GM23248 (cell line): ENCODE results near the gene DEDD2. TPM values are rescaled to one million over a fixed set of nuclear protein-coding genes. Genes with fewer than 3 reads are reported as not detected.

ENCODE experiments used
- DNase-seq: peaks from one replicate; pipeline ENCODE4 v3.0.0-alpha.2; 2015
- H2AFZ ChIP-seq: fragments of 200-600 bp; sonication (generic); 2 replicates; pipeline ENCODE4 v1.6.1; 2016; ENCODE audit warnings: antibody characterized with exemption
- H3F3A ChIP-seq: fragments of 200-600 bp; sonication (generic); 2 replicates; pipeline ENCODE4 v1.6.1; 2016; ENCODE audit warnings: mild to moderate bottlenecking, antibody characterized with exemption, mixed run types; ENCODE audit not compliant: insufficient read depth
- H3K27ac ChIP-seq: fragments of 200-600 bp; sonication (generic); 2 replicates; pipeline ENCODE4 v1.5.1; 2016; ENCODE audit warnings: mild to moderate bottlenecking
- H3K27me3 ChIP-seq: fragments of 200-600 bp; sonication (generic); replicated peaks from 2 replicates; pipeline ENCODE4 v1.6.1; 2016; ENCODE audit warnings: mild to moderate bottlenecking; ENCODE audit not compliant: insufficient read depth
- H3K36me3 ChIP-seq: fragments of 200-600 bp; sonication (generic); 2 replicates; pipeline ENCODE4 v1.6.1; 2016; ENCODE audit warnings: low read depth, mild to moderate bottlenecking
- H3K4me1 ChIP-seq: fragments of 200-600 bp; sonication (generic); 2 replicates; pipeline ENCODE4 v1.6.1; 2016; ENCODE audit warnings: mild to moderate bottlenecking; ENCODE audit not compliant: insufficient read depth
- H3K4me2 ChIP-seq: fragments of 200-600 bp; sonication (generic); one replicate; pipeline ENCODE4 v1.6.1; 2016; ENCODE audit warnings: mild to moderate bottlenecking; ENCODE audit not compliant: unreplicated experiment
- H3K4me3 ChIP-seq: fragments of 200-600 bp; sonication (generic); 2 replicates; pipeline ENCODE4 v1.5.1; 2016; ENCODE audit warnings: mild to moderate bottlenecking
- H3K79me2 ChIP-seq: fragments of 200-600 bp; sonication (generic); 2 replicates; pipeline ENCODE4 v1.6.1; 2016; ENCODE audit warnings: mild to moderate bottlenecking; ENCODE audit not compliant: insufficient read depth
- H3K9ac ChIP-seq: fragments of 200-600 bp; sonication (generic); 2 replicates; pipeline ENCODE4 v1.6.1; 2016; ENCODE audit warnings: mild to moderate bottlenecking
- H3K9me2 ChIP-seq: fragments of 200-600 bp; sonication (generic); 2 replicates; pipeline ENCODE4 v1.6.1; 2016; ENCODE audit warnings: mixed run types, mild to moderate bottlenecking, moderate library complexity; ENCODE audit not compliant: insufficient read depth
- H3K9me3 ChIP-seq: fragments of 200-600 bp; sonication (generic); one replicate; pipeline ENCODE4 v1.6.1; 2017; ENCODE audit warnings: low read depth
- H4K20me1 ChIP-seq: fragments of 200-600 bp; sonication (generic); 2 replicates; pipeline ENCODE4 v1.6.0; 2016; ENCODE audit not compliant: insufficient read depth
- EZH2 ChIP-seq: fragments of 200-600 bp; sonication (generic); IDR thresholded peaks from 2 replicates; pipeline ENCODE4 v1.6.1; 2018; ENCODE audit warnings: antibody characterized with exemption, mild to moderate bottlenecking; ENCODE audit not compliant: insufficient read depth, poor library complexity, severe bottlenecking
- EZH2phosphoT487 ChIP-seq: fragments of 200-600 bp; sonication (generic); IDR thresholded peaks from 2 replicates; pipeline ENCODE4 v1.6.1; 2018; ENCODE audit warnings: antibody characterized with exemption, moderate library complexity, mild to moderate bottlenecking, low read depth; ENCODE audit not compliant: insufficient read depth
- WGBS, 2 experiments: methylation state at CpG; one replicate each; pipeline ENCODE4 v1.1.6; 2015 to 2017; ENCODE audit warnings: low lambda C conversion rate in 2 of 2, low coverage in 1 of 2; ENCODE audit errors: missing lambda C conversion rate in 2 of 2; 5-methylcytosine and 5-hydroxymethylcytosine counted together
- in situ Hi-C: fragments of 300-500 bp; cut with MboI; formaldehyde crosslinking; loops from 2 replicates; pipeline ENCODE4 v1.15.0; 2020
- polyA plus RNA-seq: library from polyadenylated mRNA; unstranded; fragments of >200 nt; fragmentation: Nextera tagmentation; extraction: Ambion mirVana; gene quantifications from 2 replicates; pipeline ENCODE4 v1.2.1, GENCODE V29; 2016
- total RNA-seq: library from RNA; depleted of rRNA; stranded (reverse); fragments of >200 nt; shearing (Covaris generic); gene quantifications from 2 replicates; pipeline ENCODE4 v1.2.3, GENCODE V29; 2014

Gene DEDD2
- total and polyA plus RNA-seq, 2 experiments from 2014 or later, result 21.1 to 27.8 TPM

DNA sequence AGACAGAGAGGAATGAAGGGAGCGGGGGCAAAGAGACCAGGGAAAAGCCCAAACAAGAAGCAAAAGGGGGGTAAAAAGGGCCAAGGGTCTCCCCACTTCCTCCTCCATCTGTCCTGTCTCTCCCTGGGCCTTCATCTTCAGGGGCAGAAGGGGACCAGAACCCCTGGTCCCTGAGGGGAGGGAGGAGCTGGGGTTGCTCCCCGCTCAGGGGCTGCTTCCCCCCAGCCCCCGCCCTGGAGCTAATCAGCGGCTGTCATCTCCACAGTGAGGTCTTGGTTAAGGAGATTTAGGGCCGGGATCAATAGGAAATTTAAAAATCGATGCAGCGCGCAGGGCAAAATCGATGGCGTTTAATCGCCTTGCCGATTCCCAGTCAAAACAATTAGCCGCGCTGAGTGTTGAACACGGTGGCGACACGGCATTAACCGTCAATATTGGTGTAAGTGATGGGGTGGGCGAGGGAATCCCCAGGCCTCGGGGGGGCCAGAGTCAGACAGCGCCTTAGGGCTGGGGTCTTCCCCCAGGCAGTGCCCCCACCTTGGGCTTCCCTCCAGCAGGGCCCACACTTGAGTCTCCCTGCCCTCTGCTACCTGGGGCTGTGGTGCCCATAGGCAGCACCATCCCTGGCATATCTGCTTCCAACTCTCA lies 55.7 kb downstream of the DEDD2 start:
- Histone ChIP-seq H3K4me2 (no peak overlapping the region), H3F3A (no peaks in the 10 kb centered on the region), H3K4me3 (no peak overlapping the region), H3K9me2 (no peaks in the 10 kb centered on the region), H3K79me2 (no peaks in the 10 kb centered on the region), H3K27me3 (peaks cover 42% of the 10 kb centered on the region), H3K27ac (no peak overlapping the region), H3K4me1 (no peaks in the 10 kb centered on the region), H4K20me1 (no peaks in the 10 kb centered on the region), H3K36me3 (no peaks in the 10 kb centered on the region), H2AFZ (no peak overlapping the region), H3K9me3 (no peaks in the 10 kb centered on the region), H3K9ac (no peak overlapping the region)
- no peak for DNase-seq
- 70 to 77% methylated on average over 20 to 21 of the region's 21 CpGs for WGBS, 2 experiments
- in situ Hi-C loops, result no loop called here
- no peak for TF ChIP-seq EZH2phosphoT487
- TF ChIP-seq EZH2, result no peak

DNA sequence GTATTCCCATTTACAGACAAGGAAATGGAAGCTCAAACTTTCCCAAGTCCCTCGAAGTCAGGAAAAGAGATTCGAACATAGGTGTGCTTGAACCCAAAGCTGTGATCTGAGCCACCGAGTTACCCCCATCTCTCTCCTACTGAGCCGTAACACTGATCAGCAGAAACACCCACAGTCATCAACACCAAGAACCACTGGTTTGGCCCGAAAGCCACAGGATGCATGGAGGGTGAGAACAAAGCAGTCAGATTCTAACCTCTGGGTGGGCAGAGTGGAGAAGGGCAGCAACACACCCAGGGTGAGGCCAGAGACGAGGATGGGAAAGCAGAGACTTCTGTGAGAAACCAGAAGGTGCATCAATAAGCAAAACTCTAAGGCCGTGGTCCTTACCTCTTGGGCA lies 57.5 kb downstream of the DEDD2 start:
- in situ Hi-C loops, result no loop called here
- peaks cover 58% of the 10 kb centered on the region for H3K27me3 ChIP-seq

DNA sequence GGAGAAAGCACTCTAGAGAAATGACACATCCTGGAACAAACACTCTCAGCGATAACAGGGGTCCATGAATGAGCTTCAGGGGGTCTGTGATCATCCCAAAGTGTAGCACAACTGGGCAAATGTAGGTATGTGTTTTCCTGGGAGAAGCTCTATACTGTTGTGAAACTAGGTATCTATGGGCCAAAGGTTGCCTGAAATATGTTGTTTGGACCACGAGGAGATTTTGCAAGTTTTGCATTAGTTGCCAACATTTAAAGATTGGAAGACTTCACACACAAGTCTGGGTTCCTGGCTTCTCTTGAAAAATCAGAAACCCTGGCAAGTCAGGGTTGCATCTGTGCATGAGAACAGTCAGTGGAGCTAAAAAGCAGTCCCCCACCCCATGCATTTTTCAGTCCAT lies 58.6 kb downstream of the DEDD2 start:
- Histone ChIP-seq H3K36me3 (no peaks in the 10 kb centered on the region), H3K9ac (no peak overlapping the region), H3K79me2 (no peaks in the 10 kb centered on the region), H3F3A (no peaks in the 10 kb centered on the region), H3K4me1 (no peaks in the 10 kb centered on the region), H3K9me3 (no peaks in the 10 kb centered on the region), H3K9me2 (no peaks in the 10 kb centered on the region), H3K27ac (no peak overlapping the region), H2AFZ (no peak overlapping the region), H3K27me3 (peaks cover 63% of the 10 kb centered on the region), H3K4me3 (no peak overlapping the region), H3K4me2 (no peak overlapping the region), H4K20me1 (no peaks in the 10 kb centered on the region)
- TF ChIP-seq EZH2 (no peak), EZH2phosphoT487 (no peak)
- DNase-seq, result no peak
- in situ Hi-C loops, result no loop called here
- WGBS, 2 experiments, result 18 to 27% methylated on average over 2 of the region's 2 CpGs

More for the DNA sequence above, 57.5 kb downstream of the DEDD2 start:
- no peaks in the 10 kb centered on the region for H4K20me1 ChIP-seq
- no peak overlapping the region for H3K27ac ChIP-seq
- H3F3A ChIP-seq, result no peaks in the 10 kb centered on the region
- H3K36me3 ChIP-seq, result no peaks in the 10 kb centered on the region
- H3K79me2 ChIP-seq, result no peaks in the 10 kb centered on the region
- no peak overlapping the region for H3K9ac ChIP-seq
- H3K4me2 ChIP-seq, result no peak overlapping the region
- no peaks in the 10 kb centered on the region for H3K9me2 ChIP-seq
- 50 to 54% methylated on average over 7 of the region's 7 CpGs for WGBS, 2 experiments
- DNase-seq, result no peak
- no peaks in the 10 kb centered on the region for H3K9me3 ChIP-seq
- no peak overlapping the region for H3K4me3 ChIP-seq
- no peaks in the 10 kb centered on the region for H3K4me1 ChIP-seq
- H2AFZ ChIP-seq, result no peak overlapping the region
- TF ChIP-seq EZH2phosphoT487, result no peak
- no peak for TF ChIP-seq EZH2

DNA sequence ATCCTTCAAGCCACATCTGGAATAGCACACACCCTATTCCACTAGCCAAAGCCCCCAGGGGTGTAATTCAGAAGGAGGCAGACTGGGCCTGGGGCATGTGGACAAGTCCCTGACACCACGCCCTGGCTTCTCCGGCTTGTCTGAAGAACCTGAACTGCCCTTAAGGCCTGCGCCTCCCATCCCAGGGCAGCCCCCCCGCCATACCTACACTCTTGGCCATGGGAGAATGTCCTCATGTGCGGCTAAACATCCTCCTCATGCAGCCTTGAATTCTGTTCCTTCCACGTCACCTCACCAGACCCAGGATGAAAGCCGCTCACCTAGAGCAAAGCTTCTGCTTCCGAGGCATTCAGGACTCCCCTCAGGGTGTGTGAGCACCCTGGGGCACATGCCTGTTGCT lies 60.9 kb downstream of the DEDD2 start:
- Histone ChIP-seq H3K4me1 (no peaks in the 10 kb centered on the region), H3K27me3 (peaks cover 69% of the 10 kb centered on the region), H2AFZ (no peak overlapping the region), H3K36me3 (no peaks in the 10 kb centered on the region), H3K79me2 (no peaks in the 10 kb centered on the region), H3K27ac (no peak overlapping the region), H4K20me1 (no peaks in the 10 kb centered on the region), H3K4me2 (no peak overlapping the region), H3K9ac (no peak overlapping the region), H3K4me3 (no peak overlapping the region), H3K9me3 (no peaks in the 10 kb centered on the region), H3K9me2 (no peaks in the 10 kb centered on the region), H3F3A (no peaks in the 10 kb centered on the region)
- WGBS, 2 experiments, result 71% methylated on average over 7 to 8 of the region's 8 CpGs
- no peak for DNase-seq
- TF ChIP-seq EZH2 (no peak), EZH2phosphoT487 (no peak)
- in situ Hi-C loops, result no loop called here
